Ishikawa (cell line): ENCODE data around the gene NOA1.

Experiments
- CREB1 ChIP-seq: IDR thresholded peaks from 2 replicates; pipeline ENCODE4 v1.6.1; 2012; ENCODE audit warnings: low read depth
- EGR1 ChIP-seq: IDR thresholded peaks from 2 replicates; pipeline ENCODE4 v1.6.1; 2012
- EP300 ChIP-seq: IDR thresholded peaks from 2 replicates; pipeline ENCODE4 v1.6.1; 2012; ENCODE audit warnings: borderline replicate concordance
- RAD21 ChIP-seq: IDR thresholded peaks from 2 replicates; pipeline ENCODE4 v1.6.1; 2012; ENCODE audit warnings: low read depth
- REST ChIP-seq: IDR thresholded peaks from 2 replicates; pipeline ENCODE4 v1.6.1; 2012; ENCODE audit warnings: low read depth, mild to moderate bottlenecking
- TAF1 ChIP-seq: IDR thresholded peaks from 2 replicates; pipeline ENCODE4 v1.6.1; 2012; ENCODE audit warnings: low read depth, mild to moderate bottlenecking
- TCF12 ChIP-seq: IDR thresholded peaks from 2 replicates; pipeline ENCODE4 v1.6.1; 2012; ENCODE audit warnings: low read depth
- YY1 ChIP-seq: IDR thresholded peaks from 2 replicates; pipeline ENCODE4 v1.6.1; 2012; ENCODE audit warnings: low read depth

DNA sequence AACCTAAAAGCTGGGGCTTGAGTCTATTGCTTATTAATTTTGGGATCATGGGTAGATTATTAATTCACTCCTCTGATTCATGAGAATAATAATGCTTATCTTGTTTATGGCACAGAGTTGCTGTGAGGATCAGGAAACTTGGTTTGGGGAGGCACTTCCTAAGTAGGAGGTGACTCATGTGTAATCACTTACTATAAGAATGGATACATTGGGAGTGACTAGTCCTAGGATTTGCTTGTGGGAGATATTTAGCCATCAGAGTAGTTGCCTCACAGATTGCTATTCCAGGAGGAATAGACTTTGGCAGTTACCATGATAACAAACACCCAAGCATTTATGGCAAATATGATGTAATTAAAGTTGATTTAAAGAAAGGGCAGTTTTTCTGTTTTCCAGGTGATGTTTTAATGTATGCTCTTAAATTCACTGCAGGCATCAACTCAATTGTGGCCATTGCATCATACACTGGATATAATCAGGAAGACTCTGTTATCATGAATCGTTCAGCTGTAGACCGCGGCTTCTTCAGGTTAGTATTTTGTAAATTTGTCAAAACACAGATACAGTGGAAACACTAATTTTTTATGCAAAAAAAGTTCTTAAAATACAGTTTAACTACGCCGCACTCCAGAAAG is 43.2 kb upstream of the NOA1 start:
- TF ChIP-seq TAF1 (no peak), EGR1 (no peak), YY1 (no peak), TCF12 (no peak), RAD21 (no peak), REST (no peak), EP300 (no peak), CREB1 (no peak)
